Adrenal gland (tissue), 12 donors: Measurements from ENCODE around the gene ACOT11. TPM values are rescaled to one million over a fixed set of nuclear protein-coding genes. Genes with fewer than 3 reads are reported as not detected.
"Not testable (repeated sequence)": the region's sequence is repeated elsewhere in the genome, so short reads cannot be mapped to it uniquely, and the experiment has no call there.

Experiments
- DNase-seq, 7 donors: peaks; one replicate each; pipeline ENCODE4 v3.0.0-alpha.2; 2019 to 2020
- H3K27ac ChIP-seq, 5 donors: fragments of 200-600 bp; sonication (generic) in 4 of 5; 1 replicate in 3 of 5; 2 replicates in 2 of 5; pipeline versions ENCODE4 v1.5.1 to v1.8.0; 2016 to 2020; ENCODE audit warnings: mild to moderate bottlenecking in 1 of 5
- H3K27me3 ChIP-seq: fragments of 200-600 bp; 2 replicates; pipeline ENCODE4 v1.8.0; 2021
- H3K36me3 ChIP-seq, 2 donors: fragments of 200-600 bp; replicated peaks in 1 of 2; 1 replicate in 1 of 2; 2 replicates in 1 of 2; pipeline versions ENCODE4 v1.5.1 to v1.8.0; 2018 to 2022
- H3K4me1 ChIP-seq, 2 donors: fragments of 200-600 bp; replicated peaks in 1 of 2; 1 replicate in 1 of 2; 2 replicates in 1 of 2; pipeline versions ENCODE4 v1.5.1 to v1.8.0; 2018 to 2021
- H3K4me3 ChIP-seq, 4 donors: fragments of 200-600 bp; sonication (generic) in 3 of 4; one replicate each; pipeline ENCODE4 v1.5.1; 2016 to 2018
- H3K9me3 ChIP-seq, 3 donors: fragments of 200-600 bp; sonication (generic) in 1 of 3; replicated peaks in 1 of 3; 1 replicate in 2 of 3; 2 replicates in 1 of 3; pipeline versions ENCODE4 v1.5.1 to v1.8.0; 2016 to 2021
- CTCF ChIP-seq, 6 experiments: fragments of 450-650 bp in 4 of 6; fragments of 200-600 bp in 2 of 6; sonication (generic) in 1 of 6; IDR thresholded peaks; 1 replicate in 5 of 6; 2 replicates in 1 of 6; pipeline versions ENCODE4 v1.5.1 to v1.8.0; 2016 to 2021; ENCODE audit warnings: antibody characterized with exemption in 6 of 6, mild to moderate bottlenecking in 2 of 6, moderate library complexity in 1 of 6
- POLR2A ChIP-seq, 2 donors: fragments of 450-650 bp; IDR thresholded peaks; one replicate each; pipeline ENCODE4 v1.6.1; 2017; ENCODE audit warnings: antibody characterized with exemption in 2 of 2, mild to moderate bottlenecking in 2 of 2, moderate library complexity in 1 of 2
- WGBS, 4 donors: extraction: QIAGEN DNeasy Blood & Tissue Kit in 2 of 4; methylation state at CpG; one replicate each; pipeline versions ENCODE4 v1.1.5 to v1.1.7; 2013 to 2017; 5-methylcytosine and 5-hydroxymethylcytosine counted together
- intact Hi-C, 2 donors: fragments of 100-400 bp; cut with DNase I; formaldehyde crosslinking; loops; one replicate each; pipeline versions ENCODE4 v1.14.1 to v1.15.0; 2022 to 2023
- polyA plus RNA-seq, 3 donors: library from polyadenylated mRNA; stranded (reverse); fragments of 200-250 nt in 2 of 3; fragments of 350-450 nt in 1 of 3; fragmentation: Illumina TruSeq in 1 of 3; extraction: RNeasy Lipid Tissue Mini Kit (QIAGEN cat#74804) in 1 of 3; gene quantifications; one replicate each; pipeline ENCODE4 v1.2.3, GENCODE V29; 2013 to 2014
- total RNA-seq, 9 donors: library from RNA; depleted of rRNA in 4 of 9; stranded (reverse); fragments of >200 nt in 4 of 9; fragments of 120-200 nt in 1 of 9; fragmentation: NEBNext Ultra II Directional in 1 of 9; extraction: Animal tissue kit (Norgen Biotek cat#: 25700) in 1 of 9; gene quantifications; one replicate each; pipeline versions ENCODE4 v1.1.0 to v1.2.4, GENCODE V29; 2013 to 2023
- donor health status: healthy with polysubstance abuse.
- donor health status: Bipolar disorder and iron deficiency.
- donor health status: DM: yes; HTN: yes; CAD: no.
- donor health status: DM: no; HTN: no; CAD: no.
- donor health status: DM: no; HTN: no; CAD: no.
- donor health status: DM: yes; HTN: yes; CAD: no.

Gene ACOT11
- total and polyA plus RNA-seq, 12 donors: 1.6 to 12.7 (median 9.1) TPM

- TF ChIP-seq POLR2A (IDR thresholded peaks at IDR 0.05) (no peak), CTCF (IDR thresholded peaks at IDR 0.05) (no peak)
- WGBS, 4 donors: 67 to 77% (median 73%) methylated on average over 4 to 6 of the region's 6 CpGs
- no peaks in the 10 kb centered on the region for H3K9me3 ChIP-seq
- H3K36me3 ChIP-seq: no peaks in the 10 kb centered on the region
- no peak for DNase-seq
- intact Hi-C loops: no loop called here
- no peaks in the 10 kb centered on the region for H3K4me1 ChIP-seq
- no peak overlapping the region for H3K27ac ChIP-seq
- no peaks in the 10 kb centered on the region for H3K27me3 ChIP-seq
- H3K4me3 ChIP-seq: no peak overlapping the region
Measured at GRCh38 chr1:54506594-54506993, 41.4 kb upstream of the ACOT11 start.

GRCh38 chr1:54507033-54507870, 40.8 kb upstream of the ACOT11 start:
- intact Hi-C loops: no loop called here

GRCh38 chr1:54510715-54511270, 37.2 kb upstream of the ACOT11 start:
- Histone ChIP-seq H3K4me3 (no peak overlapping the region), H3K9me3 (no peaks in the 10 kb centered on the region), H3K27ac (no peak overlapping the region), H3K27me3 (no peaks in the 10 kb centered on the region), H3K36me3 (no peaks in the 10 kb centered on the region), H3K4me1 (no peaks in the 10 kb centered on the region)
- 68 to 86% (median 76%) methylated on average over 3 of the region's 3 CpGs for WGBS, 4 donors
- intact Hi-C loops: no loop called here
- TF ChIP-seq POLR2A (IDR thresholded peaks at IDR 0.05) (no peak), CTCF (IDR thresholded peaks at IDR 0.05) (no peak)
- no peak for DNase-seq

More at GRCh38 chr1:54507033-54507870, 40.8 kb upstream of the ACOT11 start:
- TF ChIP-seq POLR2A (IDR thresholded peaks at IDR 0.05) (no peak), CTCF (IDR thresholded peaks at IDR 0.05) (no peak)
- Histone ChIP-seq H3K36me3 (no peaks in the 10 kb centered on the region), H3K4me3 (no peak overlapping the region), H3K4me1 (no peaks in the 10 kb centered on the region), H3K9me3 (no peaks in the 10 kb centered on the region), H3K27me3 (no peaks in the 10 kb centered on the region), H3K27ac (no peak overlapping the region)
- 78 to 85% (median 81%) methylated on average over 11 to 17 of the region's 17 CpGs for WGBS, 4 donors
- no peak for DNase-seq

DNA sequence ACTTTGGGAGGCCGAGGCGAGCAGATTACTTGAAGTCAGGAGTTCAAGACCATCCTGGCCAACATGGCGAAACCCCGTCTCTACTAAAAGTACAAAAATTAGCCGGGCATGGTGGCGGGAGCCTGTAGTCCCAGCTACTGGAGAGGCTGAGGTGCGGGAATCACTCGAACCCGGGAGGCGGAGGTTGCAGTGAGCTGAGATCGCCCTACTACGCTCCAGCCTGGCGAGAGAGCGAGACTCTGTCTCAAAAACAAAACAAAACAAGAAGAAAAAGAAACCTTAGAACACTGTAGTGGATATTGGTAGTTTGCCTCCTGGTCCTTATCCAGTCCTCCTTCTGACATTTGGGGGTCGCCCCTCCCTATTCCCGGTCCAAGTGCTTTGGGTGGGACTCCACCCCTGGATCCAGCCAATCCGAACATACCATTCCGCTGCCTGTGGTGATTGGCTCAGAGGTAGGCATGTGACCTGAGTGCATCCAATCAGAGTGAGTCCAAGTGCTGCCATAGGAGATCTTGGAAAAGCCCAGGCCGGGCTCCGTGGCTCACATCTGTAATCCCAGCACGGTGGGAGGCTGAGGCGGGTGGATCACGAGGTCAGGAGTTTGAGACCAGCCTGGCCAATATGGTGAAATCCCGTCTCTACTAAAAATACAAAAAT, 34.0 kb upstream of the ACOT11 start:
- intact Hi-C loops: not testable (repeated sequence)
- 87 to 90% (median 88%) methylated on average over 24 of the region's 24 CpGs for WGBS, 4 donors

More for the DNA sequence above, 34.0 kb upstream of the ACOT11 start:
- H3K27ac ChIP-seq, DNase-seq, H3K4me3 ChIP-seq, H3K36me3 ChIP-seq, H3K27me3 ChIP-seq, H3K4me1 ChIP-seq, H3K9me3 ChIP-seq: not testable (repeated sequence)
